PC-9 (cell line): ENCODE data around the gene CKM.

ENCODE experiments used
- EZH2 ChIP-seq: fragments of 200-600 bp; sonication (generic); IDR thresholded peaks from 2 replicates; pipeline ENCODE4 v1.8.0; 2017; ENCODE audit warnings: antibody characterized with exemption, low read depth
- TF ChIP-seq, protein P1 (sequence below): fragments of 200-600 bp; sonication (generic); conservative IDR thresholded peaks from 2 replicates; pipeline ENCODE4 v1.6.1; 2017; ENCODE audit warnings: mixed run types, antibody characterized with exemption, mild to moderate bottlenecking, moderate library complexity

DNA sequence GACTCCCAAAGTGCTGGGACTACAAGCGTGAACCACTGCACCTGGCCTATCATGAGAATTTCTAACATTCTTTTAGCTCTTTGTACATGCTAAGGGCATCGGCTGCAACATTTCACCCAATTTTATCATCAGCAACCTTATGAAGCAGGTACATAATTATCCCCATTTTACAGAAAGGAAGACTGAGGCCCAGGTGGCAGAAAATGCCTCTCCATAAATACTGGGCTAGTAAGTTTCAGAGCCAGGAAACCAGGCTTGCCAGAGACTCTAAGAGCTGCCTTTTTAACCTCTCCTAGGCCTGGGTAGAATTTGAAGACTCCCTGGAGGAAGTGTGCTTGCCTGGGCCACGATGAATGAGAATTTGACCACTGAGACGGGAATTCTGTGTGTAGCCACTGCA lies 45.5 kb upstream of the CKM start:
- TF ChIP-seq, protein P1, sequence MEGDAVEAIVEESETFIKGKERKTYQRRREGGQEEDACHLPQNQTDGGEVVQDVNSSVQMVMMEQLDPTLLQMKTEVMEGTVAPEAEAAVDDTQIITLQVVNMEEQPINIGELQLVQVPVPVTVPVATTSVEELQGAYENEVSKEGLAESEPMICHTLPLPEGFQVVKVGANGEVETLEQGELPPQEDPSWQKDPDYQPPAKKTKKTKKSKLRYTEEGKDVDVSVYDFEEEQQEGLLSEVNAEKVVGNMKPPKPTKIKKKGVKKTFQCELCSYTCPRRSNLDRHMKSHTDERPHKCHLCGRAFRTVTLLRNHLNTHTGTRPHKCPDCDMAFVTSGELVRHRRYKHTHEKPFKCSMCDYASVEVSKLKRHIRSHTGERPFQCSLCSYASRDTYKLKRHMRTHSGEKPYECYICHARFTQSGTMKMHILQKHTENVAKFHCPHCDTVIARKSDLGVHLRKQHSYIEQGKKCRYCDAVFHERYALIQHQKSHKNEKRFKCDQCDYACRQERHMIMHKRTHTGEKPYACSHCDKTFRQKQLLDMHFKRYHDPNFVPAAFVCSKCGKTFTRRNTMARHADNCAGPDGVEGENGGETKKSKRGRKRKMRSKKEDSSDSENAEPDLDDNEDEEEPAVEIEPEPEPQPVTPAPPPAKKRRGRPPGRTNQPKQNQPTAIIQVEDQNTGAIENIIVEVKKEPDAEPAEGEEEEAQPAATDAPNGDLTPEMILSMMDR = no peak
- no peak for TF ChIP-seq EZH2
